PC-3 (cell line): ENCODE measurements around the gene GATAD2A.

Source experiments
- EZH2phosphoT487 ChIP-seq: fragments of 300-600 bp; sonication (generic); IDR thresholded peaks from 2 replicates; pipeline ENCODE4 v1.6.1; 2018; ENCODE audit warnings: mild to moderate bottlenecking, antibody characterized with exemption, low read length, borderline replicate concordance
- TF ChIP-seq, protein P1 (sequence below): fragments of 300-600 bp; sonication (generic); conservative IDR thresholded peaks from 2 replicates; pipeline ENCODE4 v1.5.1; 2017; ENCODE audit warnings: antibody characterized with exemption, low read depth, mild to moderate bottlenecking, low read length

- TF ChIP-seq, protein P1, sequence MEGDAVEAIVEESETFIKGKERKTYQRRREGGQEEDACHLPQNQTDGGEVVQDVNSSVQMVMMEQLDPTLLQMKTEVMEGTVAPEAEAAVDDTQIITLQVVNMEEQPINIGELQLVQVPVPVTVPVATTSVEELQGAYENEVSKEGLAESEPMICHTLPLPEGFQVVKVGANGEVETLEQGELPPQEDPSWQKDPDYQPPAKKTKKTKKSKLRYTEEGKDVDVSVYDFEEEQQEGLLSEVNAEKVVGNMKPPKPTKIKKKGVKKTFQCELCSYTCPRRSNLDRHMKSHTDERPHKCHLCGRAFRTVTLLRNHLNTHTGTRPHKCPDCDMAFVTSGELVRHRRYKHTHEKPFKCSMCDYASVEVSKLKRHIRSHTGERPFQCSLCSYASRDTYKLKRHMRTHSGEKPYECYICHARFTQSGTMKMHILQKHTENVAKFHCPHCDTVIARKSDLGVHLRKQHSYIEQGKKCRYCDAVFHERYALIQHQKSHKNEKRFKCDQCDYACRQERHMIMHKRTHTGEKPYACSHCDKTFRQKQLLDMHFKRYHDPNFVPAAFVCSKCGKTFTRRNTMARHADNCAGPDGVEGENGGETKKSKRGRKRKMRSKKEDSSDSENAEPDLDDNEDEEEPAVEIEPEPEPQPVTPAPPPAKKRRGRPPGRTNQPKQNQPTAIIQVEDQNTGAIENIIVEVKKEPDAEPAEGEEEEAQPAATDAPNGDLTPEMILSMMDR = no peak
- no peak for TF ChIP-seq EZH2phosphoT487
Measured at GRCh38 chr19:19487950-19488874, 82.7 kb downstream of the GATAD2A start.
